ENCODE data around the gene DSCAML1. TPM values are rescaled to one million over a fixed set of nuclear protein-coding genes. Genes with fewer than 3 reads are reported as not detected.

DSCAML1 gene
- total RNA-seq, 4 donors from 2014 or later = 0.29 to 29.1 (median 3.4) TPM

DNA sequence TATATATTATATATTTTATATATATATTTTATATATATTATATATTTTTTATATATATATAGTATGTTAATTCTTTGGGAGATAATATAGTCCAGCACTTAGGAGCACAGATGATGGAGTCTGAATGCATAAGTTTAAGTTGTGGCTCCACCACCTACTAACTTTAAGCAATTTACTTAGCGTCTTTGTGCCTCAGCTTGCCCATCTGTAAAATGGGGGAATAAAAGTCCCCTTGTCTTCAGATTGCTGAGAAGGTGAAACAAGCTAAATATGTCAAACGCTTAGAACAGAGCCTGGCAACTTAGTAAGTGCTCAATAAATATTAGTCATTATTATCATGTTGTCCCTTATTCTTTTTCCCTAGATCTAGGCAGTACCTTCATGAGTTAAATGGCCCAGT lies 27.5 kb downstream of the DSCAML1 start:
- Histone ChIP-seq H3K27me3 (no peaks in the 10 kb centered on the region), H3K4me1 (no peaks in the 10 kb centered on the region), H3K36me3 (no peaks in the 10 kb centered on the region), H3K9me3 (no peaks in the 10 kb centered on the region), H3K27ac (no peak overlapping the region), H3K4me3 (no peak overlapping the region)
- DNase-seq = no peak
- TF ChIP-seq, protein P1, sequence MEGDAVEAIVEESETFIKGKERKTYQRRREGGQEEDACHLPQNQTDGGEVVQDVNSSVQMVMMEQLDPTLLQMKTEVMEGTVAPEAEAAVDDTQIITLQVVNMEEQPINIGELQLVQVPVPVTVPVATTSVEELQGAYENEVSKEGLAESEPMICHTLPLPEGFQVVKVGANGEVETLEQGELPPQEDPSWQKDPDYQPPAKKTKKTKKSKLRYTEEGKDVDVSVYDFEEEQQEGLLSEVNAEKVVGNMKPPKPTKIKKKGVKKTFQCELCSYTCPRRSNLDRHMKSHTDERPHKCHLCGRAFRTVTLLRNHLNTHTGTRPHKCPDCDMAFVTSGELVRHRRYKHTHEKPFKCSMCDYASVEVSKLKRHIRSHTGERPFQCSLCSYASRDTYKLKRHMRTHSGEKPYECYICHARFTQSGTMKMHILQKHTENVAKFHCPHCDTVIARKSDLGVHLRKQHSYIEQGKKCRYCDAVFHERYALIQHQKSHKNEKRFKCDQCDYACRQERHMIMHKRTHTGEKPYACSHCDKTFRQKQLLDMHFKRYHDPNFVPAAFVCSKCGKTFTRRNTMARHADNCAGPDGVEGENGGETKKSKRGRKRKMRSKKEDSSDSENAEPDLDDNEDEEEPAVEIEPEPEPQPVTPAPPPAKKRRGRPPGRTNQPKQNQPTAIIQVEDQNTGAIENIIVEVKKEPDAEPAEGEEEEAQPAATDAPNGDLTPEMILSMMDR (IDR thresholded peaks at IDR 0.05) = no peak
- TF ChIP-seq POLR2A (IDR thresholded peaks at IDR 0.05) = no peak
- intact Hi-C loops (cut with DNase I; ENCODE audit: low total_unique reads) = no loop called here

DNA sequence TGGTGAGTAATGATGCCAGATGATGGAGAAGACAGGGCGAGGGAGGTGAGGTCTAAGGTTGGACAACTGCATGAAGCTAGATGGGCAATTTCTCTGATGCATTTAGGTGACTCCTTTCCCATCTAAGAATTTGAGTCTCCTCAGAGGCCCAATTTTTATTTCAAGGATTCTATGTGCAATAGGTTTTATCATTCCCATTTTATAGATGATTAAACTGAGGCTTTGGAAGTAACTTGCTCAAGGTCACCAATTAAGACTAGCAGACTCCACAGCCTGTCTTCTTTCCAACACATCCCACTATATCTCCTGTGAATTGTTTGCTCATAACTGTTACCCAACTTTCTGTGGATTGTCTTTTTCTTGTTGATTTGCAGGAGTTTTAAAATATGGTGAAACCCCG lies 28.5 kb downstream of the DSCAML1 start:
- H3K36me3 ChIP-seq = no peaks in the 10 kb centered on the region
- no peak overlapping the region for H3K27ac ChIP-seq
- H3K9me3 ChIP-seq = no peaks in the 10 kb centered on the region
- no peaks in the 10 kb centered on the region for H3K27me3 ChIP-seq
- intact Hi-C loops (cut with DNase I; ENCODE audit: low total_unique reads) = no loop called here
- no peak overlapping the region for H3K4me3 ChIP-seq
- no peaks in the 10 kb centered on the region for H3K4me1 ChIP-seq
- DNase-seq = no peak
- no peak for TF ChIP-seq POLR2A (IDR thresholded peaks at IDR 0.05)
- TF ChIP-seq, protein P1 (IDR thresholded peaks at IDR 0.05) = no peak

DNA sequence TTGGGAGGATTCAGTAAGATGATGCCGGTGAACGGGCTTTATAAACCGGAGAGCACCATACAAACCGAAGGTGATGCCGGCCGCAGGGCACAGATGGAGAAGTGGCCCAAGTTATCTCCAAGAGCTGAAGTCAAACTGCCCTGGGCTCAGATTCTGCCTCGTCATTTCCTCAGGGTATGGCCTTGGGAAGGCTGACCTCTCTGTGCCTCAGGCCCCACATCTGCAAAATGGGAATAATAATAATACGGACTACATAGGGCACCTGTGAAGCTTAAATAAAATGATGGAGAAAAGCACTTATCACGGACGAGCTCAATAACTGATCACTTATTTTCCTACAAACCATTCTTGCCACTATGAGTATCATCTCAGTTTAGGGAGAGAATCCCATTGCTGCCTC lies 29.9 kb downstream of the DSCAML1 start:
- Histone ChIP-seq H3K27me3 (no peaks in the 10 kb centered on the region), H3K4me3 (no peak overlapping the region), H3K36me3 (no peaks in the 10 kb centered on the region), H3K4me1 (no peaks in the 10 kb centered on the region), H3K9me3 (no peaks in the 10 kb centered on the region), H3K27ac (no peak overlapping the region)
- DNase-seq = no peak
- TF ChIP-seq, protein P1 (IDR thresholded peaks at IDR 0.05) = no peak
- TF ChIP-seq POLR2A (IDR thresholded peaks at IDR 0.05) = no peak
- intact Hi-C loops (cut with DNase I; ENCODE audit: low total_unique reads) = no loop called here

DNA sequence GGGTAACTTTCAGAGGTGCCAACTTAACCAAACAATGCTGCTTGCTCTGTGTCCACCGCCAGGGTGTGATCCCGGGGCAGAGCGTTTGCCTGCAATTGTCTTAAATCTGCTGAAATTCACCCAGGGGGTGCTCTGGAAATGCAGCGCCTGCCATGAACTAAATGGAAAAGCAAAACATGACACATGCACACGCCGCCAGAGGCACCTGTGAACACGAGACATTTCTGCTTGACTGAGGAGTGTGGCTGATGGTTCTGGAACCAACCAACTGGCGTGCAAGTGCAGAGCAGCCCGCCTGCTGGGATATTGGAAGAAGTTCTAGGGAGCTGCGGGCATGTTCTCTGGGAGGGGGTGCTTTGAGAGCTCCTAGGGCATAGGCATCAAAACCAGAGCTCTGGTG lies 30.4 kb downstream of the DSCAML1 start:
- H3K4me1 ChIP-seq = no peaks in the 10 kb centered on the region
- no peak for TF ChIP-seq POLR2A (IDR thresholded peaks at IDR 0.05)
- TF ChIP-seq, protein P1 (IDR thresholded peaks at IDR 0.05) = no peak
- intact Hi-C loops (cut with DNase I; ENCODE audit: low total_unique reads) = no loop called here
- H3K27ac ChIP-seq = no peak overlapping the region
- H3K36me3 ChIP-seq = no peaks in the 10 kb centered on the region
- no peak overlapping the region for H3K4me3 ChIP-seq
- DNase-seq = no peak
- H3K27me3 ChIP-seq = no peaks in the 10 kb centered on the region
- no peaks in the 10 kb centered on the region for H3K9me3 ChIP-seq

DNA sequence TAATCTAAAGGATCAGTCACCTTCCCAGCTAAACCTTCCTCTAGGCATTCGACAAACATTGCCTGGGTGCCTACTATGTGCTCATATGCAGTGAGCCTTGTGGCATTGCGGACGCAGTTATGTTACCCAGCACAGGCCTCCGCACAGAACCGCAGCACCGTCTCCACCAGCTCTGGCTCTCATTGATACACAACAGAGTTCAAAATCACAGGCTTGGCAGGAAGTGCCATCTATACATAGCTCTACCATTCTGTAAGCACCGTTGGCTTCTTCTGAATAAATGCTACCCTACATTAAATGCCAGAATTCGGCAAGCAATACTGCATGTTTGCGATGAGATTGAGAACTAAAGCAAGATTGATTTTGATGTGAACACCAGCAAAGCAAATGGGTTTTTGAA lies 31.0 kb downstream of the DSCAML1 start:
- TF ChIP-seq, protein P1 (IDR thresholded peaks at IDR 0.05) = no peak
- TF ChIP-seq POLR2A (IDR thresholded peaks at IDR 0.05) = no peak
- no peak for DNase-seq
- intact Hi-C loops (cut with DNase I; ENCODE audit: low total_unique reads) = no loop called here
- Histone ChIP-seq H3K27ac (no peak overlapping the region), H3K4me3 (no peak overlapping the region), H3K4me1 (no peaks in the 10 kb centered on the region), H3K9me3 (no peaks in the 10 kb centered on the region), H3K36me3 (no peaks in the 10 kb centered on the region), H3K27me3 (no peaks in the 10 kb centered on the region)

All from uterus (tissue), 4 donors.